Trophoblast cell (in vitro differentiated cells and primary cell): ENCODE data around the gene HSPA12B.

Experiments
- DNase-seq, 2 donors: peaks; one replicate each; pipeline ENCODE4 v3.0.0-alpha.2; 2016
- H2AFZ ChIP-seq: 2 replicates; pipeline ENCODE4 v1.6.1; 2013; ENCODE audit warnings: low read length, moderate library complexity, mild to moderate bottlenecking; ENCODE audit not compliant: insufficient read depth, poor library complexity
- H2AK5ac ChIP-seq: 2 replicates; pipeline ENCODE4 v1.6.1; 2013; ENCODE audit warnings: mild to moderate bottlenecking, low read length
- H2BK120ac ChIP-seq: 2 replicates; pipeline ENCODE4 v1.6.1; 2013; ENCODE audit warnings: low read length, mild to moderate bottlenecking, moderate library complexity; ENCODE audit not compliant: insufficient read depth, poor library complexity
- H2BK12ac ChIP-seq: 2 replicates; pipeline ENCODE4 v1.6.1; 2013; ENCODE audit warnings: mild to moderate bottlenecking, low read length, moderate library complexity
- H2BK5ac ChIP-seq: 2 replicates; pipeline ENCODE4 v1.6.1; 2013; ENCODE audit warnings: low read length, low read depth, moderate library complexity, mild to moderate bottlenecking; ENCODE audit not compliant: poor library complexity
- H3K14ac ChIP-seq: 2 replicates; pipeline ENCODE4 v1.6.1; 2013; ENCODE audit warnings: mild to moderate bottlenecking, low read length
- H3K18ac ChIP-seq: 2 replicates; pipeline ENCODE4 v1.6.1; 2013; ENCODE audit warnings: mild to moderate bottlenecking, low read length
- H3K23ac ChIP-seq: 2 replicates; pipeline ENCODE4 v1.6.1; 2013; ENCODE audit warnings: low read length
- H3K27ac ChIP-seq: 2 replicates; pipeline ENCODE4 v1.5.1; 2013; ENCODE audit warnings: low read depth, mild to moderate bottlenecking, inconsistent platforms, low read length, moderate library complexity
- H3K27me3 ChIP-seq: 2 replicates; pipeline ENCODE4 v1.6.1; 2013; ENCODE audit warnings: inconsistent platforms, mild to moderate bottlenecking, low read length, moderate library complexity; ENCODE audit not compliant: insufficient read depth
- H3K36me3 ChIP-seq, 2 experiments: 1 replicate in 1 of 2; 2 replicates in 1 of 2; pipeline ENCODE4 v1.6.1; 2013; ENCODE audit warnings: low read length in 2 of 2, mild to moderate bottlenecking in 2 of 2, moderate library complexity in 1 of 2; ENCODE audit not compliant: insufficient read depth in 2 of 2, control insufficient read depth in 1 of 2
- H3K4ac ChIP-seq: 2 replicates; pipeline ENCODE4 v1.6.1; 2013; ENCODE audit warnings: low read depth, mild to moderate bottlenecking, low read length, moderate library complexity
- H3K4me1 ChIP-seq, 2 experiments: 1 replicate in 1 of 2; 2 replicates in 1 of 2; pipeline ENCODE4 v1.6.1; 2013; ENCODE audit warnings: low read length in 2 of 2, mild to moderate bottlenecking in 2 of 2, moderate library complexity in 1 of 2; ENCODE audit not compliant: insufficient read depth in 2 of 2, control insufficient read depth in 1 of 2
- H3K4me2 ChIP-seq: 2 replicates; pipeline ENCODE4 v1.6.1; 2013; ENCODE audit warnings: inconsistent platforms, mild to moderate bottlenecking, low read length, moderate library complexity
- H3K4me3 ChIP-seq: 2 replicates; pipeline ENCODE4 v1.5.1; 2013; ENCODE audit warnings: mild to moderate bottlenecking, low read depth, low read length, inconsistent platforms
- H3K79me1 ChIP-seq: one replicate; pipeline ENCODE4 v1.6.1; 2013; ENCODE audit warnings: low read length
- H3K79me2 ChIP-seq: 2 replicates; pipeline ENCODE4 v1.6.1; 2013; ENCODE audit warnings: low read length, mild to moderate bottlenecking; ENCODE audit not compliant: control insufficient read depth, insufficient read depth, poor library complexity
- H3K9ac ChIP-seq: 2 replicates; pipeline ENCODE4 v1.6.1; 2013; ENCODE audit warnings: mild to moderate bottlenecking, low read length
- H3K9me3 ChIP-seq: 2 replicates; pipeline ENCODE4 v1.6.1; 2013; ENCODE audit warnings: low read depth, mild to moderate bottlenecking, control low read depth, inconsistent platforms, low read length; ENCODE audit not compliant: insufficient read depth
- H4K12ac ChIP-seq: 2 replicates; pipeline ENCODE4 v1.6.1; 2013; ENCODE audit warnings: low read depth, mild to moderate bottlenecking, low read length, moderate library complexity
- H4K8ac ChIP-seq: 2 replicates; pipeline ENCODE4 v1.6.1; 2013; ENCODE audit warnings: low read depth, mild to moderate bottlenecking, low read length, moderate library complexity
- H4K91ac ChIP-seq: one replicate; pipeline ENCODE4 v1.6.1; 2013; ENCODE audit warnings: low read depth, mild to moderate bottlenecking, low read length, moderate library complexity
- WGBS: extraction: QIAGEN DNeasy Blood & Tissue Kit; methylation state at CpG from one replicate; pipeline ENCODE4 v1.1.7; 2013; ENCODE audit warnings: missing lambda C conversion rate; ENCODE audit not compliant: insufficient read length, insufficient coverage; ENCODE audit errors: extremely low coverage; 5-methylcytosine and 5-hydroxymethylcytosine counted together

The HSPA12B gene

DNA sequence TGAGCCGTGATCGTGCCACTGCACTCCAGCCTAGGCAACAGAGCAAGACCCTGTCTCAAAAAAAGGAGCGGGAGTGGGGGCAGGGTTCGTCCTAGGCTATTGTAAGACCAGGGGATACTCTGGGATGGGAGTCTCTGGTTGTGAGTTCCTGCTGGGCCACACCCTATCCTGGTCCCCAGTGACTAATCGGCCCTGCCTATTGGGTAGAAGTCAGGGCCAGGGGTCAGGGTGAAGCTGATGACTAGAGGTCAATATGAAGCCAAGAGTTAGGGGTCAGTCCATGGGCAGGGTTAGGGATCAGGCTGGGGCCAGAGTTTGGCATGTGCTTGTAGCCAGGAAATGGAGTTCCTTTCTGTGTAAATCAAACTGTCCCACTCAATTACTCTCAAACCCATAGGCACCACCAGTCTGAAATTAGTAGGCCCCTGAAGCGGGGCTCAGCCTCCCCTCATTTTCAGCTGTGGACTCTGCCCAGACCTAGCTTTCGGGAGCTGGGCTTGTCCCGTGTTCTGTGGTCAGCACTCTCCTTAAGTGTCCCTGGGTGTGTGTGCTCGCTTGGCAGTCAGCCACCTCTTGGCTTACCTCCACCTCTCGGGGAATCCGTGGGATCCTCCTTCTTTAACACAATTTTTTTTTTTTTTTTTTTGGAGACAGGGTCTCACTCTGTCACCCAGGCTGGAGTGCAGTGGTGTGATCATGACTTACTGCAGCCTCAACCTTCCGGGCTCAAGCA lies 1.8 kb downstream of the HSPA12B start:
- H4K8ac ChIP-seq = no peak overlapping the region
- WGBS = no CpG with 5 or more reads among the region's 12 CpGs

DNA sequence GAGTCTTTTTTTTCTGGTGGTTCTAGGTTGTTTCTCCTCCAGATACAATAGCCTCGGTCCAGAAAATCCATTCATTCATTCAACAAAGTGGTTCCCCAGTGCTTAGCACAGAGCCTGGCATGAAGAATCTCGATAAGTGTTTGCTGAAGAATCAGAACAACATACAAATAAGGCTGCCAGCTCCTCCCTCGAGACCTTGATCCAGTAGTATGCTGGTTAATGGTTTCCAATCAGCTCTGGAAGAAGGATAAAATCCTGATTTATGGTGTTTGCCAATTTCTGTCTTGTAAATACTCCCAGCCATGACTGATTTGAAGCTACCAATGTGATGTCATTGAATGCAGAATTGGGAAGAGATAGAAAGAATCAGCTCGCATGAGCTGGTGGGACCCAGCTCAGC lies 3.3 kb downstream of the HSPA12B start:
- no peaks in the 10 kb centered on the region for H3K79me2 ChIP-seq
- H3K27ac ChIP-seq = no peak overlapping the region
- H2AK5ac ChIP-seq = no peak overlapping the region
- H4K91ac ChIP-seq = no peak overlapping the region
- no peak overlapping the region for H3K9ac ChIP-seq
- no peak overlapping the region for H3K4me2 ChIP-seq
- H4K8ac ChIP-seq = no peak overlapping the region
- no peak overlapping the region for H2BK12ac ChIP-seq
- H2BK120ac ChIP-seq = no peak overlapping the region
- H3K23ac ChIP-seq = no peak overlapping the region
- H3K4ac ChIP-seq = no peak overlapping the region
- no CpG with 5 or more reads among the region's 4 CpGs for WGBS
- H3K4me3 ChIP-seq = no peak overlapping the region
- H2AFZ ChIP-seq = no peak overlapping the region
- H3K4me1 ChIP-seq = no peaks in the 10 kb centered on the region
- H3K9me3 ChIP-seq = peaks cover 2% of the 10 kb centered on the region
- no peaks in the 10 kb centered on the region for H3K36me3 ChIP-seq
- H3K14ac ChIP-seq = no peak overlapping the region
- H2BK5ac ChIP-seq = no peak overlapping the region
- H3K18ac ChIP-seq = no peak overlapping the region
- H3K27me3 ChIP-seq = peaks cover 10% of the 10 kb centered on the region
- DNase-seq = no peak
- H3K79me1 ChIP-seq = no peaks in the 10 kb centered on the region
- no peak overlapping the region for H4K12ac ChIP-seq

More for the DNA sequence above, 1.8 kb downstream of the HSPA12B start:
- no peak for DNase-seq
- peaks cover 10% of the 10 kb centered on the region for H3K27me3 ChIP-seq
- H3K36me3 ChIP-seq = no peaks in the 10 kb centered on the region
- no peak overlapping the region for H2BK12ac ChIP-seq
- H3K4me2 ChIP-seq = no peak overlapping the region
- H3K14ac ChIP-seq = no peak overlapping the region
- H4K12ac ChIP-seq = no peak overlapping the region
- peaks cover 3% of the 10 kb centered on the region for H3K9me3 ChIP-seq
- no peak overlapping the region for H3K18ac ChIP-seq
- H3K4ac ChIP-seq = no peak overlapping the region
- H2AFZ ChIP-seq = no peak overlapping the region
- H3K4me1 ChIP-seq = no peaks in the 10 kb centered on the region
- H3K79me1 ChIP-seq = no peaks in the 10 kb centered on the region
- no peak overlapping the region for H3K27ac ChIP-seq
- no peak overlapping the region for H2BK120ac ChIP-seq
- no peaks in the 10 kb centered on the region for H3K79me2 ChIP-seq
- no peak overlapping the region for H3K4me3 ChIP-seq
- no peak overlapping the region for H4K91ac ChIP-seq
- H3K9ac ChIP-seq = no peak overlapping the region
- no peak overlapping the region for H3K23ac ChIP-seq
- H2AK5ac ChIP-seq = no peak overlapping the region
- no peak overlapping the region for H2BK5ac ChIP-seq

DNA sequence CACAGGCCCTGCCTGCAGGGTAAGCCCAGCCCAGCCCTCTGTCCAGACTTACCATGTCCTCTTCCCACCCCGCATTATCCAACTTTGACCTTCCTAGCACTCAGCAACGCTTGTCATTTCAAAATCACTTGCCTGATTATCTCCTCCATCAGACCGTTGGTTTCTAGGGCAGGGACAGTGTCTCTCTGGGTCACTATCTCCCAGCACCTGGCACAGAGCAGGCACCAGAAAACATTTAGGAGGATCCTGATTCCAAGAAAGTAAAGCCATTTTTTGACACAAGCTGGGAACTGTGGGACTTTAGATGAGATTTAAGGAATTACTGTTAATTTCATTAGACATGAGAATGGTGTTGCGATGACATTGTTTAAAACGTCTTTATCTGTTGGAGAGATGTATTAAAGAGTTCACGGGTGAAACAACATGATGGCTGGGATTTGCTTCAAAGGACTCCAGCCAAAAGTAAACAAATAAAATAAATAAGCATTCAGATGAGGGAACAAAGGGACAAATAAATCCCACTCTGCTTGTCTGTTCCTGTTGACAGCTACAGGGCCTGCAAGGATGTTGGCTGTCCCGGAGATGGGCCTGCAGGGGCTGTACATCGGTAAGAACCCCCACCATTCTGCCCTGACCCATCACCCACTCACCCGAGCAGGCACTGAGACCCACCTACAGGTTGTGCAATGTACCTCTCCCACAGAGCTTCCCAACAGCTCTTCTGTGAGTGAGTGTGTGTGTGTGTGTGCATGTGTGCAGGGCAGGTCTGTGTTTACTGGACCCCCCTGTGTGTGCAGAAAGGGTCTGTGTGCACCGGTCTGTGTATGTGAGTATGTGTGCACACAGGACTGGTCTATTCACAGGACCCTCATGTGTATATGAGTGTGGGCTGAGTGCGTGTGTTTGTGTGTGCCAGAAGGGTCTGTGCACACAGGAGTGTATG lies 5.9 kb downstream of the HSPA12B start:
- Histone ChIP-seq H2BK12ac (no peak overlapping the region), H3K9ac (peak overlapping the region; percentile 6), H3K4ac (no peak overlapping the region), H2AK5ac (no peak overlapping the region), H3K36me3 (no peaks in the 10 kb centered on the region), H4K8ac (no peak overlapping the region), H2BK120ac (no peak overlapping the region), H3K18ac (no peak overlapping the region), H3K79me1 (no peaks in the 10 kb centered on the region), H3K27ac (no peak overlapping the region), H4K91ac (no peak overlapping the region), H3K4me1 (no peaks in the 10 kb centered on the region), H2BK5ac (no peak overlapping the region), H3K14ac (no peak overlapping the region), H2AFZ (no peak overlapping the region), H3K79me2 (no peaks in the 10 kb centered on the region), H3K4me3 (no peak overlapping the region), H3K4me2 (no peak overlapping the region), H3K9me3 (peaks cover 2% of the 10 kb centered on the region), H4K12ac (no peak overlapping the region), H3K23ac (no peak overlapping the region), H3K27me3 (peaks cover under 1% of the 10 kb centered on the region)
- DNase-seq = peak in 1 of 2 donors; percentile 35
- no CpG with 5 or more reads among the region's 11 CpGs for WGBS

DNA sequence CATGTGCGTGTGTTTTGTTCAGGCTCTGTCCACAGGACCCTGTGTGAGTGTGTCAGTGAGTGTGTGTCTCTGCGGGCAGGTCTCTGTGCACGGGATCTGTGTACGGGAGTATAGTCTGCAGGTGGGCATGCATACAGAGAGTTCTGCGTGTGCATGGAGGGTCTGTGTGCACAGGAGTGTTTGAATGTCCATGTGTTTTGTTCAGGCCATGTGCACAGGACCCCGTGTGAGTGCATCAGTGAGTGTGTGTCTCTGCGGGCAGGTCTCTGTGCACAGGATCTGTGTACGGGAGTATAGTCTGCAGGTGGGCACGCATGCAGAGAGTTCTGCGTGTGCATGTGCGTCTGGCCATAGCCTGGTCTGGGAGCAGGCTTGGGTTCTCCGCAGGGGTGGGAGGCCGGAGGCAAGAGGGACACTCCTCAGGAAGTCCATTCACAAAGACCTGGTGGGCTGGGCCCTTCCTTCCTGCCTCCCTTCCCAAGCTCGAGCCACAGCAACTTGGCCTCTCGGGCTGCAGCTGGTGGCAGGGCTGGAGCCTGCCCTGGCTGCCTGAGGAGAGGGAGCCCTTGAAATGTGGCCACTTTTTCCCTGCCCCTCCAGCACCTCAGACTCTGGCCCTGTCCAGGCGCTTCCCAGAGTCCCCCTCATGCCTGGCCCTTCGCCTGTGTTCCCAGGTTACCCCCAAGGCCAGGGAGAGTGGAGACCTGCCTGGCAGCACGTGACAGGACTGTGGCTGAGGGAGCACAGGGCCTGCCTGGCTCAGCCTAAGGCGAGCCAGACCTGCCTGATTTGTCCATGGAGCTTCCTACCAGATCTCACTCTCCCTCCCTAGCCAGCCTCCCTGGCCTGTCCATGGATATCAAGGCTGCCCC lies 6.8 kb downstream of the HSPA12B start:
- no peak overlapping the region for H4K91ac ChIP-seq
- H3K23ac ChIP-seq = no peak overlapping the region
- DNase-seq = no peak
- no peak overlapping the region for H3K4me3 ChIP-seq
- no peak overlapping the region for H3K27ac ChIP-seq
- no peaks in the 10 kb centered on the region for H3K36me3 ChIP-seq
- H3K79me2 ChIP-seq = no peaks in the 10 kb centered on the region
- H3K9me3 ChIP-seq = peaks cover 2% of the 10 kb centered on the region
- H3K4ac ChIP-seq = no peak overlapping the region
- no peaks in the 10 kb centered on the region for H3K27me3 ChIP-seq
- no peak overlapping the region for H3K14ac ChIP-seq
- H3K4me1 ChIP-seq = no peaks in the 10 kb centered on the region
- no peak overlapping the region for H4K12ac ChIP-seq
- H2BK5ac ChIP-seq = no peak overlapping the region
- peak overlapping the region; percentile 6 for H3K9ac ChIP-seq
- no peak overlapping the region for H2BK12ac ChIP-seq
- no peaks in the 10 kb centered on the region for H3K79me1 ChIP-seq
- H2AFZ ChIP-seq = peak overlapping the region; percentile 13
- no peak overlapping the region for H2BK120ac ChIP-seq
- no peak overlapping the region for H3K18ac ChIP-seq
- no peak overlapping the region for H3K4me2 ChIP-seq
- no peak overlapping the region for H4K8ac ChIP-seq
- WGBS = no CpG with 5 or more reads among the region's 19 CpGs
- no peak overlapping the region for H2AK5ac ChIP-seq
